ENCODE measurements around the gene HOXB7.

The HOXB7 gene

GRCh38 chr17:48577946-48578615 lies 32.7 kb downstream of the HOXB7 start, which contains the start of gene HOXB4:
TSS of gene HOXB4 (minus strand) at chr17:48578350. CDS start at chr17:48578319, 31 bp downstream.
- no peak for DNase-seq

GRCh38 chr17:48577330-48577945 lies 33.4 kb downstream of the HOXB7 start:
- DNase-seq: no peak

- no peak for DNase-seq
Observed at GRCh38 chr17:48576479-48577309, 34.1 kb downstream of the HOXB7 start.

GRCh38 chr17:48575673-48576478 lies 34.9 kb downstream of the HOXB7 start:
- no peak for DNase-seq

GRCh38 chr17:48575066-48575582 lies 35.7 kb downstream of the HOXB7 start:
- no peak for DNase-seq

- no peak for DNase-seq
Observed at GRCh38 chr17:48574505-48575065, 36.2 kb downstream of the HOXB7 start.

GRCh38 chr17:48571826-48572417 lies 38.9 kb downstream of the HOXB7 start:
- DNase-seq: no peak

GRCh38 chr17:48571024-48571818 lies 39.6 kb downstream of the HOXB7 start:
- no peak for DNase-seq

- DNase-seq: no peak
Observed at GRCh38 chr17:48570325-48571023, 40.3 kb downstream of the HOXB7 start.

- no peak for DNase-seq
Observed at GRCh38 chr17:48569674-48570324, 41.0 kb downstream of the HOXB7 start.

GRCh38 chr17:48569240-48569582 lies 41.6 kb downstream of the HOXB7 start:
- DNase-seq: no peak

GRCh38 chr17:48568499-48569239 lies 42.1 kb downstream of the HOXB7 start:
- DNase-seq: no peak

- DNase-seq: no peak
Observed at GRCh38 chr17:48567646-48568354, 43.0 kb downstream of the HOXB7 start.

GRCh38 chr17:48567209-48567608 lies 43.6 kb downstream of the HOXB7 start:
- DNase-seq: no peak

- no peak for DNase-seq
Observed at GRCh38 chr17:48566717-48567116, 44.1 kb downstream of the HOXB7 start.

- no peak for DNase-seq
Observed at GRCh38 chr17:48565925-48566710, 44.7 kb downstream of the HOXB7 start.

- DNase-seq: no peak
Observed at GRCh38 chr17:48565022-48565554, 45.7 kb downstream of the HOXB7 start.
